GM18870 (cell line): ENCODE results near the gene ATCAY.
"Not testable (repeated sequence)": the region's sequence is repeated elsewhere in the genome, so short reads cannot be mapped to it uniquely, and the experiment has no call there.

Experiments used
- ATAC-seq: cut with Tn5 transposase; IDR thresholded peaks from one replicate; pipeline ENCODE4 v1.9.1; 2021; ENCODE audit warnings: moderate library complexity; ENCODE audit not compliant: unreplicated experiment

ATCAY gene

DNA sequence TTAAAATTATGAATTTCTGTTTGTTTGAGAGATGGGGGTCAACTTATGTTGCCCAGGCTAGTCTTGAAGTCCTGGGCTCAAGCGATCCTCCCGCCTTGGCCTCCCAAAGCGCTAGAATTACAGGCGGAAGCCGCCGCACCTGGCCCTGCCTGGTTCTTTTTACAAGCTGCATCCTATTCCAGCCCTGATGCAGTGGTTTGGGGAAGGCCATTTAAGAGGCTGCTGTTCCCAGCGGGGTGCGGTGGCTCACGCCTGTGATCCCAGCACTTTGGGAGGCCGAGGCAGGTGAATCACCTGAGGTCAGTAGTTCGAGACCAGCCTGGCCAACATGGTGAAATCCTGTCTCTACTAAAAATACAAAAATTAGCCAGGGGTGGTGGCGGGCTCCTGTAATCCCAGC is 87.5 kb downstream of the ATCAY start:
- not testable (repeated sequence) for ATAC-seq

DNA sequence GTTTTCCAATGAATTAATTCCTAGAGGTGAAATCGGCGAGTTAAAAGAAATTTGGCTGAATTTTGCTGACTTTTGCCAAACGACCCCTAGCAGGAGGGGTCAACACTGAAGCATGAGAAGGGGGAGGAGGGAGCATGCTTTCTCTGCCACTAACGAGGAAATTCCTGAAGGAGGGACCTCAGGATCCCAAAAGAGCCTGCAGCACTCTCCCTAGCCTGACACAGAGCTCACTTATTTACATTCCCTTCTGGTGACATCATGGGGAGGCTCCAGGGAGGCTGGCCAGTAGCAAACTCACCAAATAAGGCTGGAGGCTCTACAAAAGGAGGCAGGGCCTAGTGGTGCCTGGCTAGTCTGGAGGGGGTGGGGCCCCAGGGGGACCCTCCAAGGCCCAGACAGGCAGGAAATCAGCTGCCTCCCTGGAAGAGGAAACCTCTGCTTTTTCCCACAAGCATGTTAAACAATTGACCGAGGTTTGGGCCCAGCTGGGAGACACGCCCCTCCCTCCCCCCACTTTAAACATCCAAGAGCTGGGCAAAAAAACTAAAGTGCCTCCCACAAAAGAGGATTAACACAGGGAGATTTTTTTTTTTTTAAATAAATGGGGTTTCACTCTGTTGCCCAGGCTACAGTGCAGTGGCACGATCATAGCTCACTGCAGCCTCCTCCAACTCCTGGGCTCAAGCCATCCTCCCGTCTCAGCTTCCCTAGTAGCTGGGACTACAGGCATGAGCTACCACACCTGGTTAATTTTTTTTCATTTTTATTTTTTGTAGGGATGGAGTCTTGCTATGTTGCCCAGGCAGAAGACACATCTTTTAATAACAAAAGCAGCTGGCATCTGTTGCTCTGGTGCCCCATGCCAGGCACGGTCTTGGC is 88.3 kb downstream of the ATCAY start:
- ATAC-seq, result no peak

DNA sequence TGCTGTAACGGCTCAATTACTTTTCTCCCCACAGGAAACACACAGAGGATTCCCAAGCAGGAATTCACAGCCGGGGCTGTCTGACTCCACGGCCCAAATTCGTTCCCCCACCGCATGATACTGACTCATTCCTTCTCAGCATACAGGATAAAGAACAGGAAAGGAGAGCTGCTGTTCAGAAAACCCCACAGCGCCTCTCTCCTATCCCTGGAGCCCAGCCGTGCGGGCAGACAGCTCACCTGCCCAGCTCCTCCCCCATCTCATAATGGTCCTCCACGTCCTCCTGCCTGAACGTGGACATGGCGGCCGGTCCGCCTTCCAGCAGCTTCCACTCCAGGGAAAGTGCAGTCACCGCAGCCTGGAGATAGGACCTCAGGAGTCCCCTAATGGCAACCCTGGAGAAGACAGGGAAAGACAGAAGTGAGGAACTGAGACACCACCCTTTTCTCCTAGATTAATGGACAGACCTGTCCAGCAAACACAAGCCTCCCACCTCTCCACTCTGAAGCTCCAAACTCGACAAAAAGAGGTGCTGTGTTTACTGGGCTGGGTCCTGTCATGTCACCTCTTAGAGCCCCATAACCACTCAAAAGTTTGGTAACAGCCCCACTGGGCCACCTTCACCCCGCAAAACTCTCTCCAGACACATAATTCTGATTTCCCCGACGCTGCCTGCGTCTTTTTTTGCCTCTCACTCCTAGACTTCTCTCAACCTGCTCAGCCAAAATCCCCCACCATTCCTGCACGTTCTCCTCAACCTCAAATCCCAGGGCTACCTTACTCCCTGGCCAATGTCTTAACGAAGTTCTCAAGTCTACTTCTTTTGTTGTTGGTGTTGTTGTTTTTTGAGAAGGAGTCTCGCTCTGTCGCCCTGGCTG is 89.2 kb downstream of the ATCAY start:
- ATAC-seq, result no peak

DNA sequence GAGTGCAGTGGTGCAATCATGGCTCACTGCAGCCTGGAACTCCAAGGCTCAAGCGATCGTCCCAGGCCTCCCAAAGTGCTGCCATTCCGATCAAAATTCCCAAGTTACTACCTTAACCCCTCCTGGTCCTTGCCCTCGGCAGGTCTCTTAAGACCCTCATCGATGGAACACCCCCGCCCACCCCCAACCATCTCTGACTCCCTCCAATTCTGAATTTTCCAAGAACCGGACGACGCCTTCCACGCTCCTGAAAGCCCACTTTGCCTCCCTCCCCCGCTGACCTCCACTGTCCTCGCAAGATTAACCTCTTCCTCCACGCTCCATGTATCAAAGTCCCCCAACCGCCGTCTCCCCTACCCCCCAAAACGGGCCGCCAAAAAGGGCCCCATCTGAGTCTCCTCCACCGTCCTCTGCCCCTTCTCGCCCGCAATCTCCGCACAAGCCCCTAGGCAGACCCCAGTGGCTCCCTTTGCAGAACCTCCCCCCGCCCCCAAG is 89.9 kb downstream of the ATCAY start:
- no peak for ATAC-seq

DNA sequence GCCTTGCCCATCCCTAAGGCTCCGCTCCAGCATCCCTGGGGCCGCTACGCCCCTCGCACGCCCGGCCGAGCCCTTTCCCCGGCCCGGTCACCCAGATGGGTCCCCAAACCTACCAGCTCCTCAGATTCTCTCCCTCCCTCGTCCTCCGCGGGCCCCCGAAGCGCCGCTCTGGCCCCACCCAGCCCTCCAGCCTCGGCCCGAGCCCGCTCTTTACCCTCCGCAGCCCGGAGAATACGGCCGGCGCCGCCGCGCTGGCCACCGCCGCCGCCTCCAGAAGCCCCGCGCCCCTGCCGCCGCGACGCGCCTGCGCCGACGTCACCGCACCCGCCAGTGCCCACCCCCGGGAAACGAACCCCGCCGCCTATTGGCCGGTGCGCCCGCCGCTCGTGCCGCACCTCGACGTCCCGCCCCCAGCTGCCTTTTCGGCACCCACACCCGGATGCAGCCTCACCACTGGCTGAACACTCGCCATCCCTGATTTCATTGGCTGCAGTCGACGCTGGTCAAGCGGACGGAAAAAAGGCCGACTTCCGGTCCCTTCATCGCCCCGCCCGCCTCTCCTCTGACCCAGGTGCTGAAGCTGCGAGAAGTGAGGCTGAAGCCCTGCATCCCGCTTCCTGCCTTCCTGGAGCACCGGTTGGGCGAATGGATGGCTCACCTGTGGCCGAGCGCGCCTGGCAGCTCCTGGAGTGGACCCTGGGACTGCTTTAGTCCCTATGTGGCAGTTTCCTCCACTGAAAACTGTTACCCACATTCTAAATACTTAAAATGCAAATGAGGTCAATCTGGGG is 90.5 kb downstream of the ATCAY start, which contains the start of gene DAPK3:
DAPK3 (minus strand) TSS at position 292 of the 791 bp plus-strand sequence. CDS start 1,364 bp downstream, outside the sequence.
- ATAC-seq, result peak; percentile 72

DNA sequence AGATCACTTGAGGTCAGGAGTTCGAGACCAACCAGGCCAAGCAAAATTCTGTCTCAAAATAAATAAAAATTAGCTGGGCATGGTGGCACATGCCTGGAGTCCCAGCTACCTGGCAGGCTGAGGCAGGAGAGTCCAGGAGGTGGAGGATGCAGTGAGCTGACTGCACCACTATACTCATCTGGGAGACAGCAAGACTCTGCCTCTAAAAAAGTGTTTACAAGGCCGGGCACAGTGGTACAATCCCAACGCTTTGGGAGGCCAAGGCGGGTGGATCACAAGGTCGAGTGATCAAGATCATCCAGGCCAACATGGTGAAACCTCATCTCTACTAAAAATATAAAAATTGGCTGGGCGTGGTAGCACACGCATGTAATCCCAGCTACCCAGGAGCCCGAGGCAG is 94.7 kb downstream of the ATCAY start:
- ATAC-seq, result no peak

DNA sequence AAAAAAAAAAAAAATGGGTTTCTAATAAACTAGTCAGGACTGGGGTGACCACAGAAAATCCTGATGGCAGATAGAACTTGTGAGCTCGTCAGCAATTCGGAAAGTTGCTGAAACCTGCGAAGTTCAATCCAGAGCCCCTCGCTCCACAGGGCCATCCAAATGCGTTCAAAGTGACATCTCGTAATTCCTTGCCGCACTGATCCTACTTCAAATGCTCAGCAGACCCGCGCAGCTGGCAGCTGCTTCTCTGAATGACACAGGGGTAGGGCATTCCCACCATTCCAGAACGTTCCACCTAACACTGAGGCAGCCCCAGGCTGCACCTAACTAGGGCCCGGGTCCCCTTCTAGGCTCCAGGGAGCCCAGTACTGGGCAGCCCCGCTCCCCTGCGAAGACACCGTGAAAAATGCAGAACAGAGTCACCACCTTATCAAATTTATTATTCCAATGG is 95.2 kb downstream of the ATCAY start:
- ATAC-seq, result no peak

DNA sequence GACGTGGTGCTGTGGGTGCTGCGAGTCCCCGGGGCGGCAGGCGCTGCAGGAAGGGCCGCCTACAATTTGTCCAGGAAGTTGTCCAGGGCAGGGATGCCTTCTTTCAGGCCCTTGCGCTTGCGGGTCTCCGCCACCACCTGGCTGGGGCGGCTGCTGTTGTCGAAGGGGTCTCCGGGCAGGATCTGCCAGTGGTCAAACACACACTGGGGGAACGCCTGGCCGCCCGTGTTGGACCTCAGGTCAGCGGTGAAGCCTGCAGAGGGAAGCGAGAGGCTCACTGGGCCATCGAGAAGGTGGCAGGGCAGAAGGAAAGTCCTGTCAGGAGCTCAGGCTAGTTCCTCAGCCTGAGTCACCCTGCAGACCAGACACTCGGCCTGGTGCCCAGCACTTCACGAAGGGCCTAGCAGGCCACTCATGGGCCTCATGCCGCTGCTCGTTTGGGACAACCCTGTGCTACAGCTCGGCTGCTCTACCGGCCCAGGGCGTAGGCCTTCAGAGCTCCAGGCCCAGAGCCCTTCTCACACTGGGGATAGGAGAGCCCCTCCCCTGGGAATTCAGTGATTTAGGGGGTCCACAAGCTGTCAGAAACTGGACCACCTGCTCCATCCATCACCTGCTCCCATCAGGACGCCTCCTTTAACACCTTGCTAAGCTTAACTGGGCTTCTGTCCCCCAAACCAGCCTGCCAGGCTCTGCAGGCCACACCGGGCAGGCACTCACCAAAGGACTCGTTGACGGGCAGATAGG is 96.2 kb downstream of the ATCAY start:
- ATAC-seq, result no peak
